Measurements from ENCODE around the gene CRELD2.

Gene CRELD2

DNA sequence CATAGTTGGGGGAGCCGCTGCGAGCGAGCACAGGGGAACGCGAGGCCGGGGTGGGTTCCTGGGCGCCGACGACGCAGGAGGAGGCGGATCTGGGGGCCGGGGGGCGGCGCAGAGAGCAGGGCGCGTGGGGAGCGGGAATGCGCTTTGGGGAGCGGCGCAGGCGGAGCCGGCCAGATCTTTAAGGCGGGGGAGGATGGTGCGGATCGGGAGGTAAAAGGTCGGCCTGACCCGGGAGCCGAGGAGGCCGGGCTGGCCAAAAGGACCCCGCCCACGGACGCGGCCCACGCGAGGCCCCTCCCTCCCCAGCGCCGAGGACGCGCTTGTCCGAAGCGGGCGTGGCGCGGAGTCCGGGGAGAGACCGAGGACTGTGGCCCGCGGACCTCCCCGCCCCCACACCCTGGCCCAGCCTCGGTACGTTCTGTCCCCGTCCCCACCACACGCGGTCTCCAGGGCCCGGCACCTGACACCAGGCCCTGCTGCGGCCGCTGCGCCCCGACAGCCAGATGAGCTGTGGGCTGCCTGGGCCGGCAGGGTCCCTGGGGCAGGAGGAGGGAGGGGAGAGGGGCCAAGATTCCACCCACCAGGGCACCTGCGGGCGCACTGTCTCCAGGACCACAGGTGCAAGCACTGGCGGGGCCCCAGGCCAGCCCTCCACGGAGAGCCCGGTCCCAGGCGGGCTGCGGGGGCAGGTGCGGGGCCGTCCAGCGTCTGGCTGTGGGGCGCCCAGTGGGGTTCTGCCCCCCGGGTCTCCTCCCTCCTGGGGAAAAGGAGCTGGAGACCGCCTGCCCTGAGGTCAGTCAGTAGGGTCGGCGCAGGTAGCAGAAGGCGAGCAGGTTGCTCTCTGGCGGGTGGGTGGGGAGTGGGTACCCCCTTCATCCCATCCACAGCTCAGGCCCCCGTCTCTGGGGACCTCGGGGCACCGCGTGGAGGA, 53.1 kb downstream of the CRELD2 start:
- Mint-ChIP-seq H3K27me3 (ENCODE audit: low read depth) (peaks cover 8% of the 10 kb centered on the region), H3K9me3 (no peaks in the 10 kb centered on the region), H3K36me3 (ENCODE audit: low read depth) (no peaks in the 10 kb centered on the region), H3K4me3 (peak overlapping the region in 2 of 3 experiments; percentile 70 to 72), H3K4me1 (peaks cover 5% of the 10 kb centered on the region), H3K27ac (no peak overlapping the region)
- TF ChIP-seq, protein P1, sequence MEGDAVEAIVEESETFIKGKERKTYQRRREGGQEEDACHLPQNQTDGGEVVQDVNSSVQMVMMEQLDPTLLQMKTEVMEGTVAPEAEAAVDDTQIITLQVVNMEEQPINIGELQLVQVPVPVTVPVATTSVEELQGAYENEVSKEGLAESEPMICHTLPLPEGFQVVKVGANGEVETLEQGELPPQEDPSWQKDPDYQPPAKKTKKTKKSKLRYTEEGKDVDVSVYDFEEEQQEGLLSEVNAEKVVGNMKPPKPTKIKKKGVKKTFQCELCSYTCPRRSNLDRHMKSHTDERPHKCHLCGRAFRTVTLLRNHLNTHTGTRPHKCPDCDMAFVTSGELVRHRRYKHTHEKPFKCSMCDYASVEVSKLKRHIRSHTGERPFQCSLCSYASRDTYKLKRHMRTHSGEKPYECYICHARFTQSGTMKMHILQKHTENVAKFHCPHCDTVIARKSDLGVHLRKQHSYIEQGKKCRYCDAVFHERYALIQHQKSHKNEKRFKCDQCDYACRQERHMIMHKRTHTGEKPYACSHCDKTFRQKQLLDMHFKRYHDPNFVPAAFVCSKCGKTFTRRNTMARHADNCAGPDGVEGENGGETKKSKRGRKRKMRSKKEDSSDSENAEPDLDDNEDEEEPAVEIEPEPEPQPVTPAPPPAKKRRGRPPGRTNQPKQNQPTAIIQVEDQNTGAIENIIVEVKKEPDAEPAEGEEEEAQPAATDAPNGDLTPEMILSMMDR (IDR thresholded peaks at IDR 0.05; ENCODE audit: unreplicated experiment in 3 of 3), result no peak

DNA sequence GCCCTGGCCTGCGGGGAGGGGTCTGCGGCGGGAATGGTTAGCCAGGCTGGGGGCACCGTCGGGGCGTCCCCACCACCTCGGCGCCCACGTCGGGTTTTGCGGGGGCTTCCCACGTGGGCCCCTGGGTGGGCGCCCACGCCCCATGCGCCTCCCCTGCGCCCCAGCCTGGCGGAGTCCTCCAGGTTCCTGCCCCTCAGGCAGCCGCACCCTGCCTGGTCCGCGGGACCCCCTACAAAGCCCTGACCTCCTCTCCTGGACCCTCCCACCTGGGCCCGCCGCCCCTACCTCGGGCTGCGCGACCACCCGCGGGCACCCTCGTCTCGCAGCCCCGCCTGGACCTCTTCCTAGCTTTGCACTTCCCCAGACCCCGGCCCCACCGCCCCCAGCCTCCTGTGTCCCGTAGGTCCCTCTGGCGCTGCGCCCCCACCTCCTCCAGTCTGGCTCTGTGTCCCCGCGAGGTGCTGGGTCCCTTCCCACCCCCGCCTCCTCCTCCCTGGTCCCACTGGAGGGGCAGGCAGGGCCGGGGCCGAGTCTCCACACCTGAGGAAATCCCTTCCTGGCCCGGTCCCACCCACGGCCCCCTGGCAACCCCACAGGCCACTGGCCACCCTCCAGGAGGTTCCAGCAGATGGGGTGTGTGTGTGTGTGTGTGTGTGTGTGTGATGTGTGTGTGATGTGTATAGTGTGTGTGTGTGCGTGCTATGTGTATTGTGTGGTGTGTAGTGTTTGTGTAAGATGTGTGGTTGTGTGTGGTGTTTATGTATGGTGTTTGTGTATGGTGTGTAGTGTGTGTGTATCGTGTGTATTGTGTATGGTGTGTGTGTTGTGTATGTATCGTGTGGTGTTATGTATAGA, 54.0 kb downstream of the CRELD2 start:
- H3K27ac Mint-ChIP-seq, result no peak overlapping the region
- no peaks in the 10 kb centered on the region for H3K9me3 Mint-ChIP-seq

DNA sequence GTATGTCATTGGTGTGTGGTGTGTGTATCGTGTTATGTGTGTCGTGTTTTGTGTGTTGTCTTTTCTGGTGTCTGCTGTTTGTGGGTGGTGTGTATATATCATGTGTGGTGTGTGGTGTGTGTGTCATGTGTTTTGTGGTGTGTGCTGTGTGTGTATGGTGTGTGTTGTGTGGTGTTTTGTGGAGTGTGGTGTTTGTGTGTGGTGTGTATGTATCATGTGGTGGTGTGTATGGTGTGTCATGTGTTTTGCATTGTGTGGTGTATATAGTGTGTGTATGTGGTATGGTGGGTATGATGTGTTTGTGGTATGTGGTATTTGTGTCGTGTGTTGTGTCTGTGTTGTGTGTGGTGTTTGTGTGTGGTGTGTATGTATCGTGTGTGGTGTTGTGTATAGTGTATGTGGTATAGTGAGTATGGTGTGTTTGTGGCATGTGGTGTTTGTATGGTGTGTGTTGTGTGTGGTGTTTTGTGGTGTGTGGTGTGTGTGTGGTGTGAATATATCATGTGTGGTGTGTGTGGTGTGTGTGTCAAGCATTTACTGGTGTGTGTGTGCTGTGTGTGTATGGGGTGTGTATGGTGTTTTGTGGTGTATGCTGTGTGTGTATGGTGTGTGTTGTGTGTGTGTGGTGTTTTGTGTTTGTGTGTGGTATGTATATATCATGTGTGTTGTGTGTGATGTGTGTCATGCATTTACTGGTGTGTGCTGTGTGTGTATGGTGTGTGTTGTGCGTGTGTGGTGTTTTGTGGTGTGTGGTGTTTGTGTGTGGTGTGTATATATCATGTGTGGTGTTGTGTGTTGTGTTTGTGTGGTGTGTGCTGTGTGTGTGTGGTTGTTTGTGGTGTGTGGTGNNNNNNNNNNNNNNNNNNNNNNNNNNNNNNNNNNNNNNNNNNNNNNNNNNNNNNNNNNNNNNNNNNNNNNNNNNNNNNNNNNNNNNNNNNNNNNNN, 54.9 kb downstream of the CRELD2 start:
- peaks cover 12% of the 10 kb centered on the region for H3K27me3 Mint-ChIP-seq (ENCODE audit: low read depth)
- H3K4me1 Mint-ChIP-seq, result peaks cover 5% of the 10 kb centered on the region
- TF ChIP-seq, protein P1 (IDR thresholded peaks at IDR 0.05; ENCODE audit: unreplicated experiment in 3 of 3), result no peak
- H3K9me3 Mint-ChIP-seq, result peaks cover under 1% of the 10 kb centered on the region
- H3K36me3 Mint-ChIP-seq (ENCODE audit: low read depth), result no peaks in the 10 kb centered on the region
- no peak overlapping the region for H3K27ac Mint-ChIP-seq
- H3K4me3 Mint-ChIP-seq, result no peak overlapping the region

More for the DNA sequence above, 54.0 kb downstream of the CRELD2 start:
- Mint-ChIP-seq H3K4me3 (no peak overlapping the region), H3K27me3 (ENCODE audit: low read depth) (peaks cover 12% of the 10 kb centered on the region), H3K4me1 (peaks cover 5% of the 10 kb centered on the region), H3K36me3 (ENCODE audit: low read depth) (no peaks in the 10 kb centered on the region)
- TF ChIP-seq, protein P1 (IDR thresholded peaks at IDR 0.05; ENCODE audit: unreplicated experiment in 3 of 3), result no peak

DNA sequence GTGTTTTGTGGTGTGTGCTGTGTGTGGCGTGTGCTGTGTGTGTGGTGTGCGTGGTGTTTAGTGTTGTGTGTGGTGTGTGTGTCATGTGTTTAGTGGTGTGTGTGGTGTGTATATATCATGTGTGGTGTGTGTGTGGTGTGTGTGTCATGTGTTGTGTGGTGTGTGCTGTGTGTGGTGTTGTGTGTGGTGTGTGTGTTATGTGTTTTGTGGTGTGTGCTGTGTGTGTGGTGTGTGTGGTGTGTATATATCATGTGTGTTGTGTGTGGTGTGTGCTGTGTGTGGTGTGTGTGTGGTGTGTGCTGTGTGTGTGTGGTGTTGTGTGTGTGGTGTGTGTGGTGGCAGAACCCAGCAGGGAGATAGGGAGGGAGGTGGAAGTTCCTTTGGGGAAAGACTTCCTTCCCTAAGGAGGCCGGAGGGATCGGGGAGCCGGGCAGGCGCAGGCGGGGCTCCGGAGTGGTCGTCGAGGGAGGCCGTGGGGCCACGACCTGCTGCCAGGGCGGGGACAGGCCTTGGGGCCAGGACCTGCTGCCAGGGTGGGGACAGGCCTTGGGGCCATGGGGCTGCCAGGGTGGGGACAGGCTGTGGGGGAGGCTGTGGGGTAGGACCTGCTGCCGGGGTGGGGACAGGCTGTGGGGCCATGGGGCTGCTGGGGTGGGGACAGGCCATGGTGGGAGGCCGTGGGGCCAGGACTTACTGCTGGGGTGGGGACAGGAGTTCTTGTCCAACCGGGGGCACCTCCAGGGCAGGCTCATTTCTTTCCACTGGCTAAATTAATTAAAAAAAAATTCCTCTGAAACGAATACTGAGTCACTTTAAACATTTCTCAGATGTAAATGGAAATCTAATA, 57.3 kb downstream of the CRELD2 start:
- peaks cover 12% of the 10 kb centered on the region for H3K9me3 Mint-ChIP-seq
- peaks cover 8% of the 10 kb centered on the region for H3K36me3 Mint-ChIP-seq (ENCODE audit: low read depth)
- TF ChIP-seq, protein P1 (IDR thresholded peaks at IDR 0.05; ENCODE audit: unreplicated experiment in 3 of 3), result no peak
- H3K27ac Mint-ChIP-seq, result no peak overlapping the region
- peak overlapping the region in 1 of 3 experiments; percentile 2 for H3K4me3 Mint-ChIP-seq
- peaks cover under 1% of the 10 kb centered on the region for H3K4me1 Mint-ChIP-seq
- H3K27me3 Mint-ChIP-seq (ENCODE audit: low read depth), result peaks cover 24% of the 10 kb centered on the region

Data from nephron (organoid).